ENCODE results near the gene PAM16.

The PAM16 gene

DNA sequence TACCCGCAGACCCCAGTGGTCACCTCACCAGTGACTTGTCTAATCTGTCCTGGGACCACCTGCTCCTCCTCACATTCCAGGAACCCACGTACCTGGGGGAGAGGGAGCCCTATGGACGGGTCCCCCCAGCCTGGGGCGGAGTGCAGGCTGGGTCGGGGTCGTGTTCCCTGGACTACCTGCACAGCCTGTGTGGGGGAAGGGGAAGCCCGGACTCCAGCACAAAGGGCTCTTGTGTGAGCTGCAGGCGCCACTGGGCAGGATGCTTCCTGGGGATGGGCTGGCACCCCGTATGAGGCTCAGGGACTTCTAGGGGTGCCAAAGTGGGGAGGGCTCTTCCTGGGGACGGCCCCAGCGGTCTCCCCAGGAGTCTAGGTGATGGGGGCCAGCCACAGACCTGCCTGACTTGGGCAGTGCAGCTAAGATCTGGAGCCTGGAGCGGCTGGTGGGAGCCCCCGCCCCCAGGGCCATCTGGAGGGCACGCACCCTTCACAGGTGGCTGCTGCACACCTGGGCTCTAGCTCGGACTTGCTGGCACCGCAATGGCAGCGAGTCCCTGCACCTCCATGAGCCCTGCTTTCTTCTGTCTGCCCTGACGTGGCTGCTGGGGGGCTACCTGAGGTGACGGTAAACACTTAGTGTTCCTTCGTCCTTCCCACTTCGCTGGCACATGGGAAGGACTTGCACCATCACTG is 28.0 kb upstream of the PAM16 start:
- Histone ChIP-seq H3K36me3 (ENCODE audit: control insufficient read depth, insufficient read depth, low read length) (no peaks in the 10 kb centered on the region), H2AFZ (no peak overlapping the region), H3K4me2 (ENCODE audit: low read length) (no peak overlapping the region), H3K4me3 (ENCODE audit: low read depth, low read length) (no peak overlapping the region), H3K9ac (no peak overlapping the region), H3K79me2 (no peaks in the 10 kb centered on the region), H3K9me3 (ENCODE audit: control insufficient read depth, low read length) (no peaks in the 10 kb centered on the region), H3K27ac (no peak overlapping the region), H3K27me3 (ENCODE audit: control insufficient read depth, insufficient read depth, low read length) (no peaks in the 10 kb centered on the region), H3K4me1 (peaks cover 14% of the 10 kb centered on the region)
- TF ChIP-seq, protein P1, sequence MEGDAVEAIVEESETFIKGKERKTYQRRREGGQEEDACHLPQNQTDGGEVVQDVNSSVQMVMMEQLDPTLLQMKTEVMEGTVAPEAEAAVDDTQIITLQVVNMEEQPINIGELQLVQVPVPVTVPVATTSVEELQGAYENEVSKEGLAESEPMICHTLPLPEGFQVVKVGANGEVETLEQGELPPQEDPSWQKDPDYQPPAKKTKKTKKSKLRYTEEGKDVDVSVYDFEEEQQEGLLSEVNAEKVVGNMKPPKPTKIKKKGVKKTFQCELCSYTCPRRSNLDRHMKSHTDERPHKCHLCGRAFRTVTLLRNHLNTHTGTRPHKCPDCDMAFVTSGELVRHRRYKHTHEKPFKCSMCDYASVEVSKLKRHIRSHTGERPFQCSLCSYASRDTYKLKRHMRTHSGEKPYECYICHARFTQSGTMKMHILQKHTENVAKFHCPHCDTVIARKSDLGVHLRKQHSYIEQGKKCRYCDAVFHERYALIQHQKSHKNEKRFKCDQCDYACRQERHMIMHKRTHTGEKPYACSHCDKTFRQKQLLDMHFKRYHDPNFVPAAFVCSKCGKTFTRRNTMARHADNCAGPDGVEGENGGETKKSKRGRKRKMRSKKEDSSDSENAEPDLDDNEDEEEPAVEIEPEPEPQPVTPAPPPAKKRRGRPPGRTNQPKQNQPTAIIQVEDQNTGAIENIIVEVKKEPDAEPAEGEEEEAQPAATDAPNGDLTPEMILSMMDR (IDR thresholded peaks at IDR 0.05) = no peak

DNA sequence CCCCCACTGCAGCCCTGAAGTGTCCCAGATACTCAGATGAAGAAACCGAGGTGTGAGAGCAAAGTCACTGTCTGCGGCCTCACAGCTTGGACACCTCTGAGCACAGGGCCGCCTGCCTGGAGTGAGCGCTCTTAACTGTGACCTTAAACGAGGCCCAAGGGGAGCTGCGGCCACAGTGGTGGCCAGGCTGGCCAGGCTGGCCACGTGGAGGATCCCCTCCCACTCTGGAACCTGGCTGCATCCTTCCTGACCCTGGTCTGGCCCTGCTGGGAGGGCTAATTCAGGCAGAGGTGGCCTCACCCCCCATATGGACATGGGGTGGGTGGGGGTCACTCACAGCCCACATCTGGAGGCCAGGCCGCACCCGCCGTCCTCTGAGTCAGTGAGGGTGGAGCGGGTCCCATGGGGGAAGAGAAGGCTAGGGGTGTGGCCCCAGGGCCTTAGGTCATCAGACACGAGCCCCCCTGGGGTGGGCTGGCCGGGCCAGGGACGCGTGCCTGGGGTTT is 27.1 kb upstream of the PAM16 start:
- no peak overlapping the region for H3K4me3 ChIP-seq (ENCODE audit: low read depth, low read length)
- H3K79me2 ChIP-seq = no peaks in the 10 kb centered on the region
- H2AFZ ChIP-seq = no peak overlapping the region
- TF ChIP-seq, protein P1 (IDR thresholded peaks at IDR 0.05) = no peak
- H3K9me3 ChIP-seq (ENCODE audit: control insufficient read depth, low read length) = no peaks in the 10 kb centered on the region
- no peaks in the 10 kb centered on the region for H3K27me3 ChIP-seq (ENCODE audit: control insufficient read depth, insufficient read depth, low read length)
- no peak overlapping the region for H3K9ac ChIP-seq
- peaks cover 21% of the 10 kb centered on the region for H3K4me1 ChIP-seq
- H3K4me2 ChIP-seq (ENCODE audit: low read length) = no peak overlapping the region
- H3K27ac ChIP-seq = no peak overlapping the region
- H3K36me3 ChIP-seq (ENCODE audit: control insufficient read depth, insufficient read depth, low read length) = no peaks in the 10 kb centered on the region

DNA sequence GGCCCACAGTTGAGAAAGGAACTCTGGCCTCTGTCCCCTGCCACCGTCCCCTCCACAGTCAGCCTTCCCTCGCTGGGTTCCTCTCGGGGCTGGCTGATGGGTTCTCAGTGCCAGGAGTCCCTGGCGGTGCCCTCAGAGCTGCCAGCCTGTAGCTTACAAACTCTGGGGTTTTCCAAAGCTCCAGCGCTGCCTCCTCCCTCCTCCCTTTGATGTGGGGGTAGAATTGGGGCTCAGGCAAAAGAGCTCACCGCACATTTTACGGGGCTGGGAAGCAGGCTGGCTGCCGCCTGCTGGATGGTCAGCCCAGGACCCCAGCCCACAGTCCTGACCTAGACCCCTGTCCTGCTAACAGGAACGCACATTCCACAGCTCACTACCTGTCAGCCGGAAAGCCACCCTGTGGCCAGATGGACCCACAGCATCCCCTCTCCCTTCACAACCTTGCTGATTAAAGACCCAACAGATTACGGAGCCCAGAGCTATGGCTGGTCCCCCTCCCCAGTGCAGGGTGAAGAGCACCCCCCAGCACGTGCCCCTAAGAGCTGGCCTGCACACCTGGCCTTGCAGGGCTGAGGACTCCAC is 26.5 kb upstream of the PAM16 start:
- Histone ChIP-seq H3K4me1 (peaks cover 26% of the 10 kb centered on the region), H3K36me3 (ENCODE audit: control insufficient read depth, insufficient read depth, low read length) (no peaks in the 10 kb centered on the region), H3K27ac (no peak overlapping the region), H3K27me3 (ENCODE audit: control insufficient read depth, insufficient read depth, low read length) (no peaks in the 10 kb centered on the region), H2AFZ (no peak overlapping the region), H3K4me3 (ENCODE audit: low read depth, low read length) (no peak overlapping the region), H3K9me3 (ENCODE audit: control insufficient read depth, low read length) (no peaks in the 10 kb centered on the region), H3K9ac (no peak overlapping the region), H3K4me2 (ENCODE audit: low read length) (no peak overlapping the region), H3K79me2 (no peaks in the 10 kb centered on the region)
- TF ChIP-seq, protein P1 (IDR thresholded peaks at IDR 0.05) = no peak

DNA sequence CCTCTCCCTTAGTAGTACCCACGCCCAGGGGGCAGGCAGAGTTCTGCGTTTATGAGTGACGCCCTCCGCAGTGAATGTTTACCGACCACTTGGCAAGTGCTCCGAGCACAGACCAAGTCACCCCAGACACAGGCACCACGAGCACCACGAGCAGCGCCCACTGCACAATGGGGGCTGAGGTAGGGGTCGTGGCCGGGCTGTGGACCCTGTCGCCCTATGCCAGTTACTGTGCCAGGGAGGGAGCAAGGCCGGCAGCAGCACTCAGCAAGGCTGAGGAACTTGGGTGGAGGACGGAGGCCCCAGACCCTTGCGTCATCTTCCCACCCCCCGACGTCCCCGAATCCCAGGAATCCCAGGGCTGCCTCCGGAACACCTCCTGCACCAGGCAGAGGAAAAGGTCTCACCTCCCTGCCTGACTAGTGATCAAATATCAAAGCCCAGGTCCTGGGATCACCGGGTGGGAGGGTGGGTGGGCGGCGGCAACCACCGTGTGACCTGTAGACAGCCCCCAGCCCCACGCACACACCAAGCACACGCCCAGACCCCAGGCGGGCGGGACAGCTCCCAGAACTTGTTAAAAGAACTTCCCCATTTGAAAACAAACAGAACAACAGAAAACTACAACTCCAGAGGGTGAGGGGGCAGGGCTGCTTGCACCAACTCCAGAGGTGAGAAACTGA is 25.9 kb upstream of the PAM16 start:
- Histone ChIP-seq H3K79me2 (no peaks in the 10 kb centered on the region), H3K36me3 (ENCODE audit: control insufficient read depth, insufficient read depth, low read length) (no peaks in the 10 kb centered on the region), H3K27me3 (ENCODE audit: control insufficient read depth, insufficient read depth, low read length) (no peaks in the 10 kb centered on the region), H2AFZ (no peak overlapping the region), H3K4me2 (ENCODE audit: low read length) (no peak overlapping the region), H3K9me3 (ENCODE audit: control insufficient read depth, low read length) (no peaks in the 10 kb centered on the region), H3K27ac (no peak overlapping the region), H3K4me1 (peaks cover 31% of the 10 kb centered on the region), H3K9ac (no peak overlapping the region), H3K4me3 (ENCODE audit: low read depth, low read length) (no peak overlapping the region)
- TF ChIP-seq, protein P1 (IDR thresholded peaks at IDR 0.05) = no peak
